Right ventricle myocardium inferior (tissue), 1 donor: ENCODE data around the gene TP53I13. TPM values are rescaled to one million over a fixed set of nuclear protein-coding genes. Genes with fewer than 3 reads are reported as not detected.
A peak's percentile ranks its signal among the peaks of the same experiment; 100 is the strongest.
"Not testable (repeated sequence)": the region's sequence is repeated elsewhere in the genome, so short reads cannot be mapped to it uniquely, and the experiment has no call there.

Source experiments
- ATAC-seq: fragments of 200-7000 bp; cut with Tn5 transposase; one replicate; pipeline ENCODE4 v1.9.1; 2020; ENCODE audit warnings: mild to moderate bottlenecking, moderate library complexity
- DNase-seq: peaks from one replicate; pipeline ENCODE4 v3.0.0; 2021; ENCODE audit errors: missing footprints
- intact Hi-C: fragments of 100-400 bp; cut with DNase I; formaldehyde crosslinking; loops from one replicate; pipeline ENCODE4 v1.11.0; 2022
- long read RNA-seq: library from polyadenylated mRNA; unstranded; transcript quantifications from one replicate; pipeline ENCODE4 v2.0.0, GENCODE V29; 2021
- total RNA-seq: library from RNA; stranded (reverse); fragmentation: NEBNext Ultra II Directional; extraction: Animal tissue kit (Norgen Biotek cat#: 25700); gene quantifications from one replicate; pipeline ENCODE4 v1.2.1, GENCODE V29; 2021
- donor health status: DM: no; HTN: yes; CAD: no; lungs with severe emphysema.

TP53I13 gene, protein sequence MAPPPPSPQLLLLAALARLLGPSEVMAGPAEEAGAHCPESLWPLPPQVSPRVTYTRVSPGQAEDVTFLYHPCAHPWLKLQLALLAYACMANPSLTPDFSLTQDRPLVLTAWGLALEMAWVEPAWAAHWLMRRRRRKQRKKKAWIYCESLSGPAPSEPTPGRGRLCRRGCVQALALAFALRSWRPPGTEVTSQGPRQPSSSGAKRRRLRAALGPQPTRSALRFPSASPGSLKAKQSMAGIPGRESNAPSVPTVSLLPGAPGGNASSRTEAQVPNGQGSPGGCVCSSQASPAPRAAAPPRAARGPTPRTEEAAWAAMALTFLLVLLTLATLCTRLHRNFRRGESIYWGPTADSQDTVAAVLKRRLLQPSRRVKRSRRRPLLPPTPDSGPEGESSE
- 38.8 TPM for total RNA-seq
- long read RNA-seq, transcript TP53I13-201 (7 exons, 1,530 nt): major isoform, 71 of 95 reads
- long read RNA-seq, partial matches to known transcripts: 12 of 95 reads
- long read RNA-seq, other reads (novel, unspliced or antisense): 12 of 95 reads

GRCh38 chr17:29568331-29569244, at the start of gene TP53I13:
TSS of gene TP53I13 (plus strand) at chr17:29568701. CDS start at chr17:29568759, 58 bp downstream.
- ATAC-seq (peak; percentile 71), DNase-seq (peak; percentile 94)
- intact Hi-C loops: loop anchor here (10.0 kb wide), 1 partner anchor 274 kb away; the partner anchor contains the start of gene NUFIP2

DNA sequence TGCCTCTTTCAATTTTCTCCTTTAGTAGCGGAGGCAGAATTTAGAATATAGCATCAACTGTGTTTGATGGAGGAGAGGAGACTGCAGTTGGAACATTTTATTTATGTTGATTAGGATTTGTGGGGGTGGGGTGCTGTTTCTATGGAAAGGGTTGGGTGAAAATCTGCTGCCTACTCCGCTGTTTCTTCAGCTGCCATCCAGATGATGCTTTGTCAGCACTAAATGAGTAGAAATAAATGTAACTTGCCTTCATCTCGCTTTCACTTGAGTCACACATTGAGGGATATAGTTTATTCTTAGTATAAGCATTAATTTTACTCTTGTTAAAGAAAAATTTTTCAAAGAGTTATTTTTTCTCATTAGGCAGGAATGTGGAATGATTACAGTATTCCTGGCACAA, 43.8 kb upstream of the TP53I13 start:
- ATAC-seq: no peak
- intact Hi-C loops: no loop called here
- no peak for DNase-seq

DNA sequence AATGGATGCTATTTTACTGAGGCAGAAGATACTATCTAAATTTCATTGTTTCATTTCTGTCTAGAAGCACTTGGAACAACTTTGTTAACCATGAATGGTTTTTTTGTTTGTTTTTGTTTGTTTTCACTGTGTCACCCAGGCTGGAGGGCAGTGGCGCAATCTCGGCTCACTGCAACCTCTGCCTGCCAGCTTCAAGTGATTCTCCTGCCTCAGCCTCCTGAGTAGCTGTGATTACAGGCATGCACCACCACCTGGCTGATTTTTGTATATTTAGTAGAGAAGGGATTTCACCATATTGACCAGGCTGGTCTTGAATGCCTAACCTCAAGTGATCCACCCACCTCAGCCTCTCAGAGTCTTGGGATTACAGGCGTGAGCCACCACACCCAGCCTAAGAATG, 42.2 kb upstream of the TP53I13 start:
- ATAC-seq (no peak), DNase-seq (no peak)
- intact Hi-C loops: no loop called here

GRCh38 chr17:29533976-29534375, 34.5 kb upstream of the TP53I13 start:
- no peak for DNase-seq
- ATAC-seq: no peak
- intact Hi-C loops: no loop called here

DNA sequence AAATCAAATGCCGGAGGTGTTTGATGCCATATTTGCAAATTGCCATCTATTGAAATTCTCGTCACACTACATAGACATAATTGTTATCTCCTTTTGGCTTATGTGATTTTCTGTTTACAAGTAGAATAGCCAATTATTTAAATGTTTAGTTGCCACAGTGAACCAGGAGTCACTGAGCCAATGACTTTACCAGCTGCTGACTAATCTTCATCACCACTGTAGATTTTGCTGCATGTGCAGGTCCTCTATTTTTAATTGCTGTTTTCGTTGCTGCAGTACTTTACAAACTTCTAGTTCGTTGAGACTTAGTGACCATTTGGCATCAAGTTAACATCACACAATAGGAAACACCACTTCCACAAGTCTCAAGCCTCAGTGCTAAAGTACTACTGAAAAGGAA, 24.4 kb upstream of the TP53I13 start:
- DNase-seq: no peak
- ATAC-seq: no peak
- intact Hi-C loops: no loop called here

GRCh38 chr17:29546085-29546484, 22.4 kb upstream of the TP53I13 start:
- intact Hi-C loops: no loop called here
- ATAC-seq: no peak
- no peak for DNase-seq

DNA sequence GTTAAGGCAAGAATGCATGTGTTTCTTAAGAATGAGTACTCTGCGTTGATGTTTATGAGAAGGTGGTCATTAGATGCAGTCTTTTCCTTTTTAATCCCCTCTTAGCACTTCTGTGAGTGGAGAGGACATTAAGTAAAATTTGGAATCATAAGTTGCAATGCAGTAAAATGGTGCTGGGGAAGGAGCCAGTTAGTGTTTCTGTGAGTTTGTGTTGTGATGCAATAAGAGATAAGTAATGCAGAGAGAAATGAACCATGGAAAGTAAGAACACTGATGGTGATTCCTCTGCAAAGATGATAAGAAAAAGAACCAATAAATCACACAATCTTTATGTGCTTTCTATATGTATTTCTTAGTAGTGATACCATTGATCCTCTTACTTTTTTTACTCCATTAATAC, 21.7 kb upstream of the TP53I13 start:
- DNase-seq (no peak), ATAC-seq (no peak)
- intact Hi-C loops: no loop called here

DNA sequence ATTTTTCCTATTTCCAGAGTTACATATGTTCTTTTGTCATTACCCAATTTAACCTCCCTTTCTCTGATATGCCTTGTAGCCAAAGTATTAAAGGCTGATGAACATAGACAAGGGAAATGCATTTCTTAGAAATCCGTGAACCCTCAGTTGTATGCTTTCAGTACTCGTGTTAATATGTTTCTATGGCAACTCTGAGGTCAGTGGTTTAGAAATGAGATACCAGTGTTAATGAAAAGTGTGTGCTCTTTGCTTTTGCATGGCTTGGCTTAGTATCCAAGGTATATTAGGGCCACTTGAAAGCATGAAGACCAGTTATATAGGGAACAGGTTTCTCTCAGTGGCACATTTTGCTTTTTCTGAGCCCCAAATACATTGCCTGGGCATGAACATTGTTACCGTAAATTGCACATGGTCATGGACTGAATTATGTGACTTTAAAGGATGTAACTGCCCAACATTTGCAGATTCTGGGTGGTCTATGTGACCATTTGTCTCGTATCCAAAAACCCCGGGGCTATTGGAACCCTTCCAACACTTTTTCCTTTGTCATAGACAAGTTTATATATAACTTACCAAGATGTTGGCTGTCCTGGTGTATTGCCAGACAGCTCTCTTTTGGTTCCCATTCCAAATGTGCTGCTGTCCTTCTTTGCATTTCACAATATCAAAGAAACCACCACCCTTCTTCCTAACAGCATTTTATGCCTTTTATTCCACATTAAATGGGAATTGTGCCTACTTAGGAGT, 19.2 kb upstream of the TP53I13 start:
- no peak for ATAC-seq
- intact Hi-C loops: no loop called here
- no peak for DNase-seq

DNA sequence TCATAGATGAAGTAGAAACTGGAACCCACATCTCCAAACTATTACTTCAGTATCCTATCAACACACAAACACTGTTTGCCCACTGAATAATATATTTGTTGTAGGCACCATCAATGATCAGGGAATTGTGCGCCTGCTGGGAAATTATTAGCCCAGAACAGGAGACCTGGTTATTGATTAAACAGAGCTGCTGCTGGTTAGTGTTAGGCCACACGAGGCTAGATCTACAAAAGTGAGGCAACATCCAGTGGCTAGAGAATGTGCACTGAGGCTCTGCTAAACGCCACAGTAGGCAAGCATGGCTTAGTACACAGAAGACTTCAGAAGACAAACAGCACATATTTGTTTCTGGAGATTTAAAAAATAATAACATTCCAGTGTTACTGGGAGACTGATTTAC, 12.7 kb upstream of the TP53I13 start:
- intact Hi-C loops: no loop called here
- DNase-seq (no peak), ATAC-seq (no peak)

DNA sequence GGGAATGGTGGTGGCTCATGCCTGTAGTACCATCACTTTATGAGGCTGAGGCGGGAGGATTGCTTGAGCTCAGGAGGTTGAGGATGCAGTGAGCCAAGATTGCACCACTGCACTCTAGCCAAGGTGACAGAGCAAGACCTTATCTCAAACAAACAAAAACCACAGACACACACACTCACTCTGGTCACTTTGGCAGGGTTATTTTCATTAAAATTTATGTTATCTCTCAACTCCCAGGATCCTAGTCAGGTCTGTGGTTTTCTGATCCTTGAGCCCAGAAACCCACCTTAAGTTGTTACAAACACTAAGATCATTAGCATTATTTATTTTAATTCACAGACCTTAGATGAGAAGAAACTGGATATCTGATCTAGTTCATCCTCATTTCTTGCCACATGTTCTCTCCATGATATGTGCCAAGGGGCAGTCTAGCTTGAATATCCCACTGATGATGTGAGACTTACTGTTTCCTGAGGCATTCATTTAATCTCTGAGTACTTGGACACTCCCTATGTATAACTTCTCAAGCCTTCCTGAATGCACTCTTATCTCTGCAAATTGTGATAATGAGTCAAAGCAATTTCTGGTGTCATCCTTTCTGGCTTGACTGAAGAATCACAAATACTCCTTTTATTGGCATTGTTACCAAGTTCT, 11.3 kb upstream of the TP53I13 start:
- ATAC-seq (no peak), DNase-seq (no peak)
- intact Hi-C loops: no loop called here

GRCh38 chr17:29557739-29558116, 10.8 kb upstream of the TP53I13 start:
- intact Hi-C loops: no loop called here
- ATAC-seq (no peak), DNase-seq (no peak)

- intact Hi-C loops, DNase-seq, ATAC-seq: not testable (repeated sequence)
Measured at GRCh38 chr17:29558139-29558538, 10.4 kb upstream of the TP53I13 start.

GRCh38 chr17:29559640-29560039, 8.9 kb upstream of the TP53I13 start:
- DNase-seq (no peak), ATAC-seq (no peak)
- intact Hi-C loops: loop anchor here (10.0 kb wide), 1 partner anchor 265 kb away; the partner anchor contains the start of gene NUFIP2

- DNase-seq: no peak
- intact Hi-C loops: loop anchor here (10.0 kb wide), 1 partner anchor 266 kb away; the partner anchor contains the start of gene NUFIP2
- ATAC-seq: peak; percentile 54
Measured at GRCh38 chr17:29560316-29560715, 8.2 kb upstream of the TP53I13 start.

- ATAC-seq (no peak), DNase-seq (no peak)
- intact Hi-C loops: loop anchor here (10.0 kb wide), 1 partner anchor 267 kb away; the partner anchor contains the start of gene NUFIP2
Measured at GRCh38 chr17:29561554-29562517, 6.7 kb upstream of the TP53I13 start.

DNA sequence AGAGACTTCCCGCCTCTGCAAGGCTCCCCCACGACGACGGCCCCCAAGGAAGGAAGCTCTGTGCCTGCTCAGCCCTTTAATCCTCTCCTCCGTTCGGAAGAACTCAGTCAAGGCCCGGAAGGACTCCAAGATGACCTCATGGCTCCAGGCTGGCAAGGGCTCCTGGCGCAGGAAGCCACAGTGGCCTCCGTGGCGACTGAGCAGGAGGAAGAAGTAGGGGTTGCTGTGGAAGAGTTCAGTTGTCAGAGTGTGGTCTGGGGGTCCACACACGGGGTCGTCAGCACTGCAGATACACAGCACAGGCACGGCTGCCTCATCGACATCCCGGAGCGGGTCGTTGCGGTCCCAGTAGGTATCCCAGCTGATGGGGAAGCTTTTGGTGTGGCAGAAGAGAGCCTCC, 5.9 kb upstream of the TP53I13 start:
- ATAC-seq (no peak), DNase-seq (no peak)
- intact Hi-C loops: loop anchor here (10.0 kb wide), 1 partner anchor 268 kb away; the partner anchor contains the start of gene NUFIP2

DNA sequence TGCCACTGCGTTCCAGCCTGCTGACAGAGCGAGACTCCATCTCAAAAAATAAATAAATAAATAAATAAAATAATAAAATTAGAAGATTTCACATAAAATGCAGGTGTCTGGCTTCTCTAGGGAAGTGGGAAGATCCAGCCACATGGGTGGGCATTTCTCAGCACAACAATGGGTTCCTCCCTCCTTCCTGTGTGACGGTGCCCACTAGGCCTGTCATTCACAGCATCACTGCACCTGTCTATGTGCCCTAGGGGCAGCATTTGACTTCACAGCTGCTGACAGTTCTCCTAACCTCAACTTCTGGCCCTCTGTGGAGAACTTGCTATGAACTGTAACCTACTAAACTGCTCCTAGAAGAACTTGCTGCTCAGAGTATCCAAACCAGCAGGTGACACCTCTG, 4.7 kb upstream of the TP53I13 start:
- DNase-seq: no peak
- intact Hi-C loops: loop anchor here (10.0 kb wide), 1 partner anchor 269 kb away; the partner anchor contains the start of gene NUFIP2
- ATAC-seq: no peak
